ENCODE measurements around the gene SIX2.

DNA sequence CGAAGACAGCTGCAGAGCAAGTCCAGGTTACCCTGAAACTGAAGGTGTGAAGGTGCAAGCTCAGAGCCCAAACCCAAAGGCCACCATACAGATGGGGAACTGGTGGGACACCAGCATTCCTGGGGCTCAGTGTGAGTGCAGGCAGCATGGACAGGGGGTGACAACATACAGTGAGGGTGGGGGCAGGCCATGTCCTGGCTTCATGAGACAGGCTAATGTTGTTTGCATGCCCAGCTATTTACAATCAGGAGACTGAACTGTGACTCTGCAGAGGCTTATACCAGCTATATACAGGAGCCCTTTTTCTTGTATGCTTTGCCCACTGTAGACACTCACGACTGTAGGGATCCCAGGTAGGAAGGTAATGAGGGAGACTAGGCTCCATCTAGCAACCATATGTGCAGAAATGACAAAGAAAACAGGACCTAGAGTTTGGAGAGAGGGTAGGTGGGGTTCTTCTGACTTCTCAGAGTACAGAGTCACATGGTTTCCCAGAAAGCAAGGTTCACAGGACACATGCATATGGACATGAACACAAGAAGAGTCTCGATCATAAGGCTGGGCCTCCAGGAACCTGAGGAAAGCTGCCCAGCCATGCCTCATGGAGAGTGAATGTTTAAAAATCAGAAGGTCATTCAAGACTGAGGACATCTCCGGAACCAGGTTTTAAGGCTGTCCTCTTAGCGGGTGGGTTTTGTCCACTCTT, 41.4 kb downstream of the SIX2 start:
- TF ChIP-seq POLR2AphosphoS5 (IDR thresholded peaks at IDR 0.05; ENCODE audit: low read depth, low read length), result no peak
- TF ChIP-seq, protein P1, sequence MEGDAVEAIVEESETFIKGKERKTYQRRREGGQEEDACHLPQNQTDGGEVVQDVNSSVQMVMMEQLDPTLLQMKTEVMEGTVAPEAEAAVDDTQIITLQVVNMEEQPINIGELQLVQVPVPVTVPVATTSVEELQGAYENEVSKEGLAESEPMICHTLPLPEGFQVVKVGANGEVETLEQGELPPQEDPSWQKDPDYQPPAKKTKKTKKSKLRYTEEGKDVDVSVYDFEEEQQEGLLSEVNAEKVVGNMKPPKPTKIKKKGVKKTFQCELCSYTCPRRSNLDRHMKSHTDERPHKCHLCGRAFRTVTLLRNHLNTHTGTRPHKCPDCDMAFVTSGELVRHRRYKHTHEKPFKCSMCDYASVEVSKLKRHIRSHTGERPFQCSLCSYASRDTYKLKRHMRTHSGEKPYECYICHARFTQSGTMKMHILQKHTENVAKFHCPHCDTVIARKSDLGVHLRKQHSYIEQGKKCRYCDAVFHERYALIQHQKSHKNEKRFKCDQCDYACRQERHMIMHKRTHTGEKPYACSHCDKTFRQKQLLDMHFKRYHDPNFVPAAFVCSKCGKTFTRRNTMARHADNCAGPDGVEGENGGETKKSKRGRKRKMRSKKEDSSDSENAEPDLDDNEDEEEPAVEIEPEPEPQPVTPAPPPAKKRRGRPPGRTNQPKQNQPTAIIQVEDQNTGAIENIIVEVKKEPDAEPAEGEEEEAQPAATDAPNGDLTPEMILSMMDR (IDR thresholded peaks at IDR 0.05), result no peak
- TF ChIP-seq TCF7L2 (IDR thresholded peaks at IDR 0.05; ENCODE audit: low read depth, low read length), result no peak
